ENCODE data around the gene STRA6.

The STRA6 gene

GRCh38 chr15:74131628-74132413 is 70.8 kb downstream of the STRA6 start:
- DNase-seq (ENCODE audit: low read depth in 2 of 2) = no peak

- DNase-seq (ENCODE audit: low read depth in 2 of 2) = no peak
Observed at GRCh38 chr15:74130849-74131627, 71.5 kb downstream of the STRA6 start.

GRCh38 chr15:74130155-74130848 is 72.3 kb downstream of the STRA6 start, which contains the start of gene ISLR2:
Gene ISLR2, plus strand, starts transcription at chr15:74130586. Its CDS starts 2,169 bp downstream, at chr15:74132755.
- no peak for DNase-seq (ENCODE audit: low read depth in 2 of 2)

GRCh38 chr15:74129586-74130154 is 72.9 kb downstream of the STRA6 start:
- DNase-seq (ENCODE audit: low read depth in 2 of 2) = no peak

All from stimulated activated CD8-positive, alpha-beta memory T cell treated with anti-CD3 and anti-CD28 coated beads, Interleukin-15, amount 100 ng/mL, for 48 hours (primary cell).